Stomach (tissue), 4 donors: ENCODE results near the gene DUSP7.

Experiments
- EP300 ChIP-seq: sonication (generic); formaldehyde crosslinking; IDR thresholded peaks from one replicate; pipeline ENCODE4 v1.6.1; 2017; ENCODE audit warnings: antibody characterized with exemption
- POLR2A ChIP-seq, 4 donors: fragments of 450-650 bp; IDR thresholded peaks; one replicate each; pipeline ENCODE4 v1.6.1; 2016; ENCODE audit warnings: antibody characterized with exemption in 4 of 4, control low read depth in 2 of 4, mild to moderate bottlenecking in 1 of 4, moderate library complexity in 1 of 4
- POLR2AphosphoS5 ChIP-seq, 3 donors: sonication (generic); formaldehyde crosslinking; IDR thresholded peaks; one replicate each; pipeline ENCODE4 v1.6.1; 2016; ENCODE audit warnings: antibody characterized with exemption in 3 of 3
- TF ChIP-seq, protein P1 (sequence below), 7 experiments: fragments of 450-650 bp in 4 of 7; fragments of 200-600 bp in 3 of 7; sonication (generic) in 3 of 7; IDR thresholded peaks; one replicate each; pipeline ENCODE4 v1.5.1; 2016 to 2019; ENCODE audit warnings: antibody characterized with exemption in 7 of 7, control low read depth in 2 of 7, mild to moderate bottlenecking in 1 of 7

DNA sequence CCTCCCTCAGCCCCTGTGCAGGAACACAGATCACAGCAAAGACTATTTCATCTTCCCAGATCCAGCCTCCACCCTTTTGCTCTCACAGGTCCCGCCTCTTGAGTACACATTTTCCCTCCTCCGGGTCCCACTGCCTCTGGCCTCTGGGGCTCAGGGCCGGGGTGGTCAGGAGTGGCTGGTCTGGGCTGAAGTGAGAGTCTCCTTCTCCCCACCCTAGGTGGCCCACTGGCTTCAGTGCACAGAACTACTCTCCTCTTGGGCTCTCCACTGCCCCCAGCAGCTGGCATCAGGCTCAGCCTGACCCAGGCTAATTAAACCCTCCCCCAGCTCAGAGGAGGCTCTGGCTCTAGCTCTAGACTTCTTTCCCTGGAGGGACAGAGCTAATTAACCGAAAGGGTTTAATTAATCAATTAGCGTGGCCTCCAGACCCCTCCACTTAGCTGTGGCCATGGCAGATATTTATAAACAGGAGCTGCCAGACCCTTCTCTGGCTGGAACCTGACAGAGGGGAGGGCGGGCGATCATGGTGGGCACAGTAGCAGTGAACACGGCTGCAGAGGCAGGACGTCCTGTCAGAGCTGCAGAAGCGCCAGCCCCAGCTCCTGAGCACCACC is 15.1 kb downstream of the DUSP7 start:
- no peak for TF ChIP-seq POLR2A (IDR thresholded peaks at IDR 0.05)
- TF ChIP-seq, protein P1, sequence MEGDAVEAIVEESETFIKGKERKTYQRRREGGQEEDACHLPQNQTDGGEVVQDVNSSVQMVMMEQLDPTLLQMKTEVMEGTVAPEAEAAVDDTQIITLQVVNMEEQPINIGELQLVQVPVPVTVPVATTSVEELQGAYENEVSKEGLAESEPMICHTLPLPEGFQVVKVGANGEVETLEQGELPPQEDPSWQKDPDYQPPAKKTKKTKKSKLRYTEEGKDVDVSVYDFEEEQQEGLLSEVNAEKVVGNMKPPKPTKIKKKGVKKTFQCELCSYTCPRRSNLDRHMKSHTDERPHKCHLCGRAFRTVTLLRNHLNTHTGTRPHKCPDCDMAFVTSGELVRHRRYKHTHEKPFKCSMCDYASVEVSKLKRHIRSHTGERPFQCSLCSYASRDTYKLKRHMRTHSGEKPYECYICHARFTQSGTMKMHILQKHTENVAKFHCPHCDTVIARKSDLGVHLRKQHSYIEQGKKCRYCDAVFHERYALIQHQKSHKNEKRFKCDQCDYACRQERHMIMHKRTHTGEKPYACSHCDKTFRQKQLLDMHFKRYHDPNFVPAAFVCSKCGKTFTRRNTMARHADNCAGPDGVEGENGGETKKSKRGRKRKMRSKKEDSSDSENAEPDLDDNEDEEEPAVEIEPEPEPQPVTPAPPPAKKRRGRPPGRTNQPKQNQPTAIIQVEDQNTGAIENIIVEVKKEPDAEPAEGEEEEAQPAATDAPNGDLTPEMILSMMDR (IDR thresholded peaks at IDR 0.05), result no peak
- TF ChIP-seq POLR2AphosphoS5 (IDR thresholded peaks at IDR 0.05), result no peak
- no peak for TF ChIP-seq EP300
